Tibial nerve (tissue), 4 donors: ENCODE results near the gene SCYL3. TPM values are rescaled to one million over a fixed set of nuclear protein-coding genes. Genes with fewer than 3 reads are reported as not detected.

ENCODE experiments used
- DNase-seq, 2 donors: peaks; one replicate each; pipeline ENCODE4 v3.0.0-alpha.2; 2019; ENCODE audit warnings: low spot score in 2 of 2
- H3K27ac ChIP-seq, 4 donors: fragments of 200-600 bp; sonication (generic) in 3 of 4; one replicate each; pipeline ENCODE4 v1.5.1; 2017 to 2019; ENCODE audit warnings: mild to moderate bottlenecking in 1 of 4
- H3K27me3 ChIP-seq, 2 donors: fragments of 200-600 bp; sonication (generic) in 1 of 2; one replicate each; pipeline versions ENCODE4 v1.5.1 to v1.6.0; 2017 to 2019
- H3K36me3 ChIP-seq, 3 donors: fragments of 200-600 bp; sonication (generic); one replicate each; pipeline ENCODE4 v1.5.1; 2018 to 2019
- H3K4me1 ChIP-seq, 4 donors: fragments of 200-600 bp; sonication (generic) in 3 of 4; one replicate each; pipeline ENCODE4 v1.5.1; 2017 to 2019
- H3K4me3 ChIP-seq, 4 donors: fragments of 200-600 bp; sonication (generic) in 3 of 4; one replicate each; pipeline ENCODE4 v1.5.1; 2017 to 2019; ENCODE audit warnings: mild to moderate bottlenecking in 1 of 4, moderate library complexity in 1 of 4
- H3K9me3 ChIP-seq, 4 donors: fragments of 200-600 bp; sonication (generic) in 3 of 4; one replicate each; pipeline ENCODE4 v1.5.1; 2017 to 2019
- CTCF ChIP-seq, 5 experiments: fragments of 200-600 bp in 3 of 5; fragments of 450-650 bp in 2 of 5; sonication (generic) in 3 of 5; IDR thresholded peaks; one replicate each; pipeline ENCODE4 v1.5.1; 2016 to 2019; ENCODE audit warnings: antibody characterized with exemption in 5 of 5, mild to moderate bottlenecking in 3 of 5, moderate library complexity in 2 of 5
- EP300 ChIP-seq, 2 donors: sonication (generic); formaldehyde crosslinking; IDR thresholded peaks; one replicate each; pipeline ENCODE4 v1.6.1; 2017; ENCODE audit warnings: antibody characterized with exemption in 2 of 2, mild to moderate bottlenecking in 1 of 2
- POLR2A ChIP-seq, 2 donors: fragments of 450-650 bp; IDR thresholded peaks; one replicate each; pipeline ENCODE4 v1.6.1; 2017; ENCODE audit warnings: antibody characterized with exemption in 2 of 2, mild to moderate bottlenecking in 2 of 2, moderate library complexity in 2 of 2
- WGBS, 2 donors: methylation state at CpG; one replicate each; pipeline ENCODE4 v1.1.5; 2018; 5-methylcytosine and 5-hydroxymethylcytosine counted together
- total RNA-seq, 4 donors: library from RNA; depleted of rRNA; stranded (reverse); fragments of >200 nt; gene quantifications; one replicate each; pipeline ENCODE4 v1.1.0, GENCODE V29; 2016

Gene SCYL3
- total RNA-seq, 4 donors from 2014 or later: 9.8 to 15.6 (median 12.6) TPM

- H3K9me3 ChIP-seq: no peaks in the 10 kb centered on the region
- H3K27me3 ChIP-seq: peaks cover 0 to 10% of the 10 kb centered on the region in 2 donors
- TF ChIP-seq POLR2A (IDR thresholded peaks at IDR 0.05) (no peak), CTCF (IDR thresholded peaks at IDR 0.05) (no peak), EP300 (IDR thresholded peaks at IDR 0.05) (no peak)
- no peak overlapping the region for H3K27ac ChIP-seq
- no peaks in the 10 kb centered on the region for H3K4me1 ChIP-seq
- no peaks in the 10 kb centered on the region for H3K36me3 ChIP-seq
- H3K4me3 ChIP-seq: no peak overlapping the region
- DNase-seq: no peak
These were observed 13.2 kb upstream of the SCYL3 start for GRCh38 chr1:169906938-169907337.

GRCh38 chr1:169904834-169905233 is 11.1 kb upstream of the SCYL3 start:
- Histone ChIP-seq H3K27me3 (peaks cover 0 to 18% of the 10 kb centered on the region in 2 donors), H3K9me3 (no peaks in the 10 kb centered on the region), H3K36me3 (no peaks in the 10 kb centered on the region), H3K4me3 (no peak overlapping the region), H3K4me1 (no peaks in the 10 kb centered on the region), H3K27ac (no peak overlapping the region)
- 88% methylated on average over 1 of the region's 1 CpG for WGBS, 2 donors
- no peak for TF ChIP-seq EP300 (IDR thresholded peaks at IDR 0.05)
- no peak for DNase-seq

GRCh38 chr1:169902751-169903150 is 9.1 kb upstream of the SCYL3 start:
- no peaks in the 10 kb centered on the region for H3K4me1 ChIP-seq
- WGBS, 2 donors: 62 to 76% methylated on average over 5 of the region's 5 CpGs
- peaks cover 0 to 18% of the 10 kb centered on the region in 2 donors for H3K27me3 ChIP-seq
- no peaks in the 10 kb centered on the region for H3K9me3 ChIP-seq
- no peak overlapping the region for H3K4me3 ChIP-seq
- DNase-seq: no peak
- TF ChIP-seq EP300 (IDR thresholded peaks at IDR 0.05): no peak
- no peak for TF ChIP-seq POLR2A (IDR thresholded peaks at IDR 0.05)
- no peak for TF ChIP-seq CTCF (IDR thresholded peaks at IDR 0.05)
- H3K27ac ChIP-seq: no peak overlapping the region
- no peaks in the 10 kb centered on the region for H3K36me3 ChIP-seq

GRCh38 chr1:169901115-169901514 is 7.4 kb upstream of the SCYL3 start:
- H3K4me3 ChIP-seq: no peak overlapping the region
- no peaks in the 10 kb centered on the region for H3K9me3 ChIP-seq
- no peak for DNase-seq
- H3K4me1 ChIP-seq: no peaks in the 10 kb centered on the region
- peaks cover 0 to 18% of the 10 kb centered on the region in 2 donors for H3K27me3 ChIP-seq
- H3K36me3 ChIP-seq: no peaks in the 10 kb centered on the region
- TF ChIP-seq CTCF (IDR thresholded peaks at IDR 0.05): no peak
- no peak for TF ChIP-seq POLR2A (IDR thresholded peaks at IDR 0.05)
- no peak for TF ChIP-seq EP300 (IDR thresholded peaks at IDR 0.05)
- no peak overlapping the region for H3K27ac ChIP-seq

GRCh38 chr1:169900571-169900970 is 6.9 kb upstream of the SCYL3 start:
- TF ChIP-seq POLR2A (IDR thresholded peaks at IDR 0.05) (no peak), EP300 (IDR thresholded peaks at IDR 0.05) (no peak), CTCF (IDR thresholded peaks at IDR 0.05) (no peak)
- no peaks in the 10 kb centered on the region for H3K9me3 ChIP-seq
- no peaks in the 10 kb centered on the region for H3K4me1 ChIP-seq
- H3K27me3 ChIP-seq: peaks cover 0 to 18% of the 10 kb centered on the region in 2 donors
- no peak overlapping the region for H3K27ac ChIP-seq
- H3K36me3 ChIP-seq: no peaks in the 10 kb centered on the region
- no peak for DNase-seq
- no peak overlapping the region for H3K4me3 ChIP-seq
